Naive thymus-derived CD4-positive, alpha-beta T cell (primary cell): ENCODE data around the gene ASXL1. TPM values are rescaled to one million over a fixed set of nuclear protein-coding genes. Genes with fewer than 3 reads are reported as not detected.

Source experiments
- ATAC-seq: fragments of 150-1000 bp; cut with Tn5 transposase; 2 replicates; pipeline ENCODE4 v1.10.0; 2021; ENCODE audit warnings: mild to moderate bottlenecking, moderate library complexity
- CTCF ChIA-PET: fragments of 350-600 bp; sonication (Branson Sonifier 250); formaldehyde crosslinking; loops from one replicate; lab custom pipeline; 2021; ENCODE audit warnings: antibody characterized with exemption; lab: Charles Lee
- POLR2A ChIA-PET: fragments of 350-600 bp; sonication (Branson Sonifier 250); formaldehyde crosslinking; loops from one replicate; lab custom pipeline; 2021; ENCODE audit warnings: antibody characterized with exemption, inconsistent platforms; lab: Charles Lee
- DNase-seq, 9 donors: peaks; one replicate each; pipeline versions ENCODE4 v3.0.0 to v3.0.0-alpha.2; 2020 to 2022; ENCODE audit warnings: mixed read lengths in 1 of 9
- H3K27ac ChIP-seq: one replicate; pipeline ENCODE4 v1.7.0; 2013; ENCODE audit warnings: mild to moderate bottlenecking, low read depth, low read length, moderate library complexity
- H3K27me3 ChIP-seq, 2 donors: one replicate each; pipeline ENCODE4 v1.7.0; 2013; ENCODE audit warnings: low read length in 2 of 2, mild to moderate bottlenecking in 2 of 2, moderate library complexity in 2 of 2; ENCODE audit not compliant: control insufficient read depth in 2 of 2, insufficient read depth in 2 of 2
- H3K36me3 ChIP-seq, 3 experiments: 1 replicate in 2 of 3; 2 replicates in 1 of 3; pipeline ENCODE4 v1.7.0; 2013; ENCODE audit warnings: low read length in 3 of 3, mild to moderate bottlenecking in 3 of 3, moderate library complexity in 1 of 3; ENCODE audit not compliant: insufficient read depth in 3 of 3, control insufficient read depth in 2 of 3
- H3K4me1 ChIP-seq, 2 donors: one replicate each; pipeline ENCODE4 v1.7.0; 2013; ENCODE audit warnings: low read length in 2 of 2, mild to moderate bottlenecking in 2 of 2, moderate library complexity in 1 of 2; ENCODE audit not compliant: control insufficient read depth in 2 of 2, insufficient read depth in 2 of 2
- H3K4me3 ChIP-seq: 2 replicates; pipeline ENCODE4 v1.7.0; 2013; ENCODE audit warnings: mild to moderate bottlenecking, low read length
- H3K9me3 ChIP-seq, 3 experiments: 1 replicate in 2 of 3; 2 replicates in 1 of 3; pipeline ENCODE4 v1.7.0; 2013; ENCODE audit warnings: low read length in 3 of 3; ENCODE audit not compliant: control insufficient read depth in 2 of 3
- H3K27ac Mint-ChIP-seq, 9 donors: one replicate each; pipeline ENCODE4 v1.8.0; 2020 to 2022; ENCODE audit warnings: mixed read lengths in 9 of 9, mild to moderate bottlenecking in 8 of 9, moderate library complexity in 5 of 9, inconsistent platforms in 2 of 9
- H3K27me3 Mint-ChIP-seq, 5 donors: one replicate each; pipeline ENCODE4 v1.8.0; 2021 to 2022; ENCODE audit warnings: mixed read lengths in 5 of 5, mild to moderate bottlenecking in 1 of 5
- H3K36me3 Mint-ChIP-seq, 5 donors: one replicate each; pipeline ENCODE4 v1.8.0; 2020 to 2022; ENCODE audit warnings: mixed read lengths in 5 of 5, mild to moderate bottlenecking in 3 of 5, inconsistent platforms in 1 of 5
- H3K4me1 Mint-ChIP-seq, 7 donors: one replicate each; pipeline ENCODE4 v1.8.0; 2020 to 2022; ENCODE audit warnings: mixed read lengths in 7 of 7, mild to moderate bottlenecking in 3 of 7, inconsistent platforms in 1 of 7
- H3K4me3 Mint-ChIP-seq, 10 donors: one replicate each; pipeline ENCODE4 v1.8.0; 2020 to 2022; ENCODE audit warnings: mild to moderate bottlenecking in 10 of 10, mixed read lengths in 10 of 10, moderate library complexity in 6 of 10, inconsistent platforms in 2 of 10
- H3K9me3 Mint-ChIP-seq, 11 donors: one replicate each; pipeline ENCODE4 v1.8.0; 2020 to 2022; ENCODE audit warnings: mixed read lengths in 11 of 11, mild to moderate bottlenecking in 4 of 11, inconsistent platforms in 1 of 11, moderate library complexity in 1 of 11
- intact Hi-C, 2 donors: fragments of 100-400 bp; cut with micrococcal nuclease; formaldehyde crosslinking; loops; one replicate each; pipeline ENCODE4 v1.15.1; 2023
- polyA plus RNA-seq, 2 donors: library from polyadenylated mRNA; unstranded; fragments of 300-500 nt; fragmentation: Illumina TruSeq; gene quantifications; one replicate each; pipeline ENCODE4 v1.2.3, GENCODE V29; 2021
- total RNA-seq, 6 experiments: library from RNA in 5 of 6; stranded (reverse) in 5 of 6; gene quantifications; 1 replicate in 5 of 6; 2 replicates in 1 of 6; pipeline ENCODE4 v1.2.3 and lab custom pipeline; 2021 to 2026

Gene ASXL1
- total and polyA plus RNA-seq, 7 experiments from 2014 or later: 14.7 to 200 (median 147) TPM

GRCh38 chr20:32457479-32457986 lies 99.4 kb downstream of the ASXL1 start:
- Histone ChIP-seq H3K4me1 (no peaks in the 10 kb centered on the region), H3K4me3 (no peak overlapping the region), H3K27ac (no peak overlapping the region), H3K9me3 (no peaks in the 10 kb centered on the region), H3K36me3 (peaks cover 0 to 87% (median 3%) of the 10 kb centered on the region in 3 experiments), H3K27me3 (no peaks in the 10 kb centered on the region)
- peaks cover 0 to 9% (median 0%) of the 10 kb centered on the region in 5 donors for H3K36me3 Mint-ChIP-seq
- CTCF ChIA-PET: no interaction called here
- peaks cover 0 to 1% (median 0%) of the 10 kb centered on the region in 11 donors for H3K9me3 Mint-ChIP-seq
- intact Hi-C loops: no loop called here
- ATAC-seq (no peak), DNase-seq (no peak)
- peak overlapping the region in 6 of 9 donors; percentile 32 to 86 (median 77) for H3K27ac Mint-ChIP-seq
- POLR2A ChIA-PET: no interaction called here
- peaks cover 2 to 13% (median 7%) of the 10 kb centered on the region in 7 donors for H3K4me1 Mint-ChIP-seq
- no peaks in the 10 kb centered on the region for H3K27me3 Mint-ChIP-seq
- H3K4me3 Mint-ChIP-seq: no peak overlapping the region

- intact Hi-C loops: no loop called here
- no peak overlapping the region for H3K4me3 ChIP-seq
- no peak overlapping the region for H3K4me3 Mint-ChIP-seq
- ChIA-PET POLR2A (no interaction called here), CTCF (interaction anchor here (0.7 kb wide), 1 partner anchor 57 kb away, joined by 3 read pairs; no protein-coding TSS in a partner anchor)
- H3K9me3 ChIP-seq: no peaks in the 10 kb centered on the region
- H3K27ac ChIP-seq: no peak overlapping the region
- H3K27me3 ChIP-seq: no peaks in the 10 kb centered on the region
- peaks cover 0 to 8% (median 0%) of the 10 kb centered on the region in 5 donors for H3K36me3 Mint-ChIP-seq
- peak overlapping the region in 8 of 9 donors; percentile 32 to 86 (median 74) for H3K27ac Mint-ChIP-seq
- ATAC-seq: no peak
- H3K4me1 Mint-ChIP-seq: peaks cover 2 to 13% (median 6%) of the 10 kb centered on the region in 7 donors
- no peaks in the 10 kb centered on the region for H3K27me3 Mint-ChIP-seq
- no peak for DNase-seq
- H3K4me1 ChIP-seq: no peaks in the 10 kb centered on the region
- H3K9me3 Mint-ChIP-seq: no peaks in the 10 kb centered on the region
- H3K36me3 ChIP-seq: peaks cover 0 to 87% (median 3%) of the 10 kb centered on the region in 3 experiments
These were observed 100.1 kb downstream of the ASXL1 start for GRCh38 chr20:32458061-32458836.

GRCh38 chr20:32458837-32459220 lies 100.7 kb downstream of the ASXL1 start:
- peaks cover 0 to 87% (median 3%) of the 10 kb centered on the region in 3 experiments for H3K36me3 ChIP-seq

GRCh38 chr20:32460231-32460630 lies 102.1 kb downstream of the ASXL1 start:
- no peaks in the 10 kb centered on the region for H3K4me1 ChIP-seq
- Mint-ChIP-seq H3K4me1 (peaks cover 0 to 9% (median 6%) of the 10 kb centered on the region in 7 donors), H3K9me3 (no peaks in the 10 kb centered on the region), H3K27me3 (no peaks in the 10 kb centered on the region), H3K4me3 (no peak overlapping the region), H3K36me3 (no peaks in the 10 kb centered on the region), H3K27ac (peak overlapping the region in 2 of 9 donors; percentile 43 to 78)
- no peak overlapping the region for H3K27ac ChIP-seq
- POLR2A ChIA-PET: no interaction called here
- H3K4me3 ChIP-seq: no peak overlapping the region
- H3K36me3 ChIP-seq: peaks cover 0 to 86% (median 3%) of the 10 kb centered on the region in 3 experiments
- no peak for DNase-seq
- no peak for ATAC-seq
- no peaks in the 10 kb centered on the region for H3K9me3 ChIP-seq
- CTCF ChIA-PET: no interaction called here
- H3K27me3 ChIP-seq: no peaks in the 10 kb centered on the region
- intact Hi-C loops: no loop called here

More at GRCh38 chr20:32458837-32459220, 100.7 kb downstream of the ASXL1 start:
- CTCF ChIA-PET: interaction anchor here (0.7 kb wide), 1 partner anchor 57 kb away, joined by 3 read pairs; no protein-coding TSS in a partner anchor
- Mint-ChIP-seq H3K4me3 (no peak overlapping the region), H3K27ac (peak overlapping the region in 6 of 9 donors; percentile 39 to 79 (median 70)), H3K9me3 (no peaks in the 10 kb centered on the region), H3K4me1 (peaks cover 2 to 13% (median 6%) of the 10 kb centered on the region in 7 donors), H3K36me3 (peaks cover 0 to 4% (median 0%) of the 10 kb centered on the region in 5 donors), H3K27me3 (no peaks in the 10 kb centered on the region)
- ATAC-seq: no peak
- Histone ChIP-seq H3K4me3 (no peak overlapping the region), H3K4me1 (no peaks in the 10 kb centered on the region), H3K27me3 (no peaks in the 10 kb centered on the region), H3K9me3 (no peaks in the 10 kb centered on the region), H3K27ac (no peak overlapping the region)
- DNase-seq: no peak
- intact Hi-C loops: no loop called here
- POLR2A ChIA-PET: no interaction called here

GRCh38 chr20:32460683-32461320 lies 102.7 kb downstream of the ASXL1 start:
- no peak for ATAC-seq
- Mint-ChIP-seq H3K4me3 (no peak overlapping the region), H3K27ac (peak overlapping the region in 4 of 9 donors; percentile 32 to 67 (median 40)), H3K4me1 (peaks cover 0 to 9% (median 6%) of the 10 kb centered on the region in 7 donors), H3K36me3 (no peaks in the 10 kb centered on the region), H3K27me3 (no peaks in the 10 kb centered on the region), H3K9me3 (no peaks in the 10 kb centered on the region)
- ChIA-PET CTCF (no interaction called here), POLR2A (no interaction called here)
- H3K9me3 ChIP-seq: no peaks in the 10 kb centered on the region
- DNase-seq: no peak
- no peaks in the 10 kb centered on the region for H3K4me1 ChIP-seq
- H3K4me3 ChIP-seq: no peak overlapping the region
- no peaks in the 10 kb centered on the region for H3K27me3 ChIP-seq
- H3K36me3 ChIP-seq: peaks cover 0 to 86% (median 3%) of the 10 kb centered on the region in 3 experiments
- H3K27ac ChIP-seq: no peak overlapping the region
- intact Hi-C loops: no loop called here

GRCh38 chr20:32461836-32462600 lies 103.9 kb downstream of the ASXL1 start:
- no peak for DNase-seq
- H3K27ac ChIP-seq: peak overlapping the region; percentile 2
- peak overlapping the region in 4 of 9 donors; percentile 52 to 80 (median 64) for H3K27ac Mint-ChIP-seq
- no peak for ATAC-seq
- H3K4me3 Mint-ChIP-seq: no peak overlapping the region
- no peaks in the 10 kb centered on the region for H3K4me1 ChIP-seq
- ChIA-PET CTCF (no interaction called here), POLR2A (no interaction called here)
- intact Hi-C loops: no loop called here
- H3K4me3 ChIP-seq: no peak overlapping the region
- no peaks in the 10 kb centered on the region for H3K9me3 ChIP-seq
- peaks cover 0 to 84% (median 3%) of the 10 kb centered on the region in 3 experiments for H3K36me3 ChIP-seq
- H3K9me3 Mint-ChIP-seq: no peaks in the 10 kb centered on the region
- no peaks in the 10 kb centered on the region for H3K36me3 Mint-ChIP-seq
- no peaks in the 10 kb centered on the region for H3K27me3 Mint-ChIP-seq
- peaks cover 0 to 9% (median 6%) of the 10 kb centered on the region in 7 donors for H3K4me1 Mint-ChIP-seq
- no peaks in the 10 kb centered on the region for H3K27me3 ChIP-seq
